RWPE2 (cell line): ENCODE results near the gene INPP1.
A peak's percentile ranks its signal among the peaks of the same experiment; 100 is the strongest.
"Not testable (repeated sequence)": the region's sequence is repeated elsewhere in the genome, so short reads cannot be mapped to it uniquely, and the experiment has no call there.

Experiments
- ATAC-seq: fragments of 200-7000 bp; cut with Tn5 transposase; 3 replicates; pipeline ENCODE4 v1.9.1; 2021; ENCODE audit warnings: low read depth
- DNase-seq: peaks from one replicate; pipeline ENCODE4 v3.0.0-alpha.2; 2020; ENCODE audit warnings: low spot score
- H3K27ac ChIP-seq: fragments of 450-650 bp; 2 replicates; pipeline ENCODE4 v1.5.1; 2017; ENCODE audit warnings: mild to moderate bottlenecking; ENCODE audit not compliant: poor library complexity, severe bottlenecking
- H3K27me3 ChIP-seq: fragments of 250-450 bp; sonication (Bioruptor Pico); 2 replicates; pipeline ENCODE4 v1.5.1; 2021; ENCODE audit warnings: mild to moderate bottlenecking, moderate library complexity; ENCODE audit not compliant: insufficient read depth, poor library complexity, severe bottlenecking
- H3K36me3 ChIP-seq: fragments of 250-450 bp; sonication (Bioruptor Pico); 2 replicates; pipeline ENCODE4 v1.5.1; 2020; ENCODE audit warnings: low read depth, mild to moderate bottlenecking, moderate library complexity
- H3K4me1 ChIP-seq: fragments of 250-450 bp; sonication (Bioruptor Pico); 2 replicates; pipeline ENCODE4 v1.5.1; 2021; ENCODE audit warnings: mild to moderate bottlenecking, moderate library complexity; ENCODE audit not compliant: insufficient read depth, poor library complexity, severe bottlenecking
- H3K4me3 ChIP-seq: fragments of 250-450 bp; sonication (Bioruptor Pico); 2 replicates; pipeline ENCODE4 v1.5.1; 2021; ENCODE audit warnings: mild to moderate bottlenecking, moderate library complexity; ENCODE audit not compliant: severe bottlenecking
- H3K9me3 ChIP-seq: fragments of 250-450 bp; sonication (Bioruptor Pico); 2 replicates; pipeline ENCODE4 v1.5.1; 2021; ENCODE audit warnings: mild to moderate bottlenecking, moderate library complexity; ENCODE audit not compliant: severe bottlenecking
- TF ChIP-seq, protein P1 (sequence below): fragments of 450-650 bp; IDR thresholded peaks from one replicate; pipeline ENCODE4 v1.5.1; 2017; ENCODE audit warnings: mild to moderate bottlenecking, moderate library complexity; ENCODE audit not compliant: poor library complexity, severe bottlenecking

Gene INPP1

DNA sequence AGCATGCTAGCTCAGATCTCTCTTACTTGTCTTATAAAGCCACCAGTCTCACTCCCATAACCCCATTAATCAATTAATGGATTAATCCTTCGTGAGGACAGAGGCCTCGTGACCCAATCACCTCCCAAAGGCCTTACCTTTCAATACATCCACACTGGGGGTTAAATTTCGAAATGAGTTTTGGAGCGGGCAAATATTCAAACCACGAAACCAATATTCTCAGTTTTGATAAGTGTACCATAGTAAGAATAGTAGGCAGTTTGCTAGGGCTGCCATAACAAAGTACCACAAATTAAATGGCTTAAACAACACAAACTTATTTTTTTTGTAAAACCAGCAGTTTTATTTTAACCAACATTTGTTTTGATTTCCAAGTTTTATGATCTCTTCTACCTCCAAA, 39.0 kb upstream of the INPP1 start:
- ATAC-seq = no peak
- Histone ChIP-seq H3K36me3 (no peaks in the 10 kb centered on the region; the same call in 1 of the 2 replicates), H3K27me3 (no peaks in the 10 kb centered on the region), H3K9me3 (no peaks in the 10 kb centered on the region), H3K27ac (no peak overlapping the region), H3K4me1 (no peaks in the 10 kb centered on the region), H3K4me3 (no peak overlapping the region)
- TF ChIP-seq, protein P1, sequence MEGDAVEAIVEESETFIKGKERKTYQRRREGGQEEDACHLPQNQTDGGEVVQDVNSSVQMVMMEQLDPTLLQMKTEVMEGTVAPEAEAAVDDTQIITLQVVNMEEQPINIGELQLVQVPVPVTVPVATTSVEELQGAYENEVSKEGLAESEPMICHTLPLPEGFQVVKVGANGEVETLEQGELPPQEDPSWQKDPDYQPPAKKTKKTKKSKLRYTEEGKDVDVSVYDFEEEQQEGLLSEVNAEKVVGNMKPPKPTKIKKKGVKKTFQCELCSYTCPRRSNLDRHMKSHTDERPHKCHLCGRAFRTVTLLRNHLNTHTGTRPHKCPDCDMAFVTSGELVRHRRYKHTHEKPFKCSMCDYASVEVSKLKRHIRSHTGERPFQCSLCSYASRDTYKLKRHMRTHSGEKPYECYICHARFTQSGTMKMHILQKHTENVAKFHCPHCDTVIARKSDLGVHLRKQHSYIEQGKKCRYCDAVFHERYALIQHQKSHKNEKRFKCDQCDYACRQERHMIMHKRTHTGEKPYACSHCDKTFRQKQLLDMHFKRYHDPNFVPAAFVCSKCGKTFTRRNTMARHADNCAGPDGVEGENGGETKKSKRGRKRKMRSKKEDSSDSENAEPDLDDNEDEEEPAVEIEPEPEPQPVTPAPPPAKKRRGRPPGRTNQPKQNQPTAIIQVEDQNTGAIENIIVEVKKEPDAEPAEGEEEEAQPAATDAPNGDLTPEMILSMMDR = no peak
- DNase-seq = no peak

DNA sequence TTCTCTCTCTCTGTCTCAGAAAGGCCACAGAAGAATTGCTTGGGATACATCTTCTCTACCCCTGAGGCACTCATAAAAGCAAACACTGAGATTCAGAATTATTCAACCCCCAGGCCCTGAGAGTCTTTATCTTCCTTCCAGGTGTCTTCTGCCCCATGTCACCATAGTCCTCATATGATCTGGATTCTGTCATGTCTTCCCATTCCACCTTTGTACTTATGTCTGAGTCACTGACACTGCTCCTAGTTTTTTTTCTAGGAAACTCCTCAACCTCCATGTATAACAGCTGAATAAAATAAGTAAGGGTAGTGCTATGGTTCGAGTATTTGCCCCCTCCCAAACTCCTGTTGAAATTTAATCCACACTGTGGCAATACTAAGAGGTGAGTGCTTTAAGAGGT, 35.4 kb upstream of the INPP1 start:
- Histone ChIP-seq H3K9me3 (no peaks in the 10 kb centered on the region), H3K4me1 (no peaks in the 10 kb centered on the region), H3K4me3 (no peak overlapping the region), H3K36me3 (peaks cover 7% of the 10 kb centered on the region), H3K27me3 (no peaks in the 10 kb centered on the region), H3K27ac (no peak overlapping the region)
- DNase-seq (no peak), ATAC-seq (no peak)
- TF ChIP-seq, protein P1 = no peak

DNA sequence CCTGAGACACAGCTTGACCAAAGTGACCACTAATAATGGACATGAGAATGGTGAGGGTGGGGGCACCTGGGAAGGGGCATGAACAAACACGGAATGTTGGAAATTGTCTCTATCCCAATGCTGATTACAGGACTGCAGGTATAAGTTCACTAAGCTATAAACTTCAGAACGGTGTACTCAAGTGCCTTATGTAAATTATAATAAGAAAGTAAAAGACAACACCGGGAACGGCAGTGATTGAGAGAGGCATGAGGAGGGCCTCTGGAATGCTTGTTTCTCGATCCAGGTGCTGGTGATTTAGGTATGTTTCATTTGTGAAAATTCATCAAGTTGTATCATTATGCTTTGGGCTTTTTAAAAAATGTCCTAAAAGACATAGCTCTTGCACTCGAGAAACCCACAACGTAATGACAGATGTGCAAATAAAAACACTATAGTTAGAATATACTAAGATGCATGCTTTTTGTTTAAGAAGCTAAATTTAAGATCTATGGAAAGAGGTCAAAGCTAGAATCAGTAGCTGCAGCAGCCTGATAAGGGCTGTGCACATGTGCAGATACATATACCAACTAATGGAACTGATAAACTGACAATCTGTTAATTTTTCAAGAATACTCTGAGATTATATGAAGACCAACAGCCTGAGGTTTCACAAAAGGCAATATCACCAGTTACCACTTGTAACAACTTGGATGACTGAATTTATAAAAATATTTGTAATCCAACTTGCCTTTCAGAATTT, 31.3 kb upstream of the INPP1 start:
- Histone ChIP-seq H3K36me3 (peaks cover 7% of the 10 kb centered on the region; the same call in 1 of the 2 replicates), H3K9me3 (no peaks in the 10 kb centered on the region), H3K4me1 (no peaks in the 10 kb centered on the region), H3K4me3 (no peak overlapping the region), H3K27me3 (no peaks in the 10 kb centered on the region), H3K27ac (no peak overlapping the region)
- DNase-seq (no peak), ATAC-seq (no peak)
- TF ChIP-seq, protein P1 = no peak

DNA sequence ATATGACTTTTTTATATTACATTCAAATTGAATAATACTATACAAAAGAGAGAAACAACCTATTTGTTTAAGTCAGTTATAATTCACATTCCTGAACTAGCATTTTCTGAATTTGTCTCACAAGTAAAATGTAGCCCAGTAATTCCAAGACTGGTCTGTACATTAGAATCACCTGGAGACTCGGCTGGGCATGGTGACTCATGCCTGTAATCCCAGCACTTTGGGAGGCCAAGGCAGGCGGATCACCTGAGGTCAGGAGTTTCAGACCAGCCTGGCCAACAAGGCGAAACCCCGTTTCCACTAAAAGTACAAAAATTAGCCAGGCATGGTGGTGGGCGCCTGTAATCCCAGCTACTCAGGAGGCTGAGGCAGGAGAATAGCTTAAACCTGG, 30.8 kb upstream of the INPP1 start:
- H3K27me3 ChIP-seq, H3K4me1 ChIP-seq, H3K4me3 ChIP-seq, H3K27ac ChIP-seq, H3K9me3 ChIP-seq, DNase-seq, H3K36me3 ChIP-seq: not testable (repeated sequence)
- peak; percentile 67; the same call in 2 of the 3 replicates for ATAC-seq

DNA sequence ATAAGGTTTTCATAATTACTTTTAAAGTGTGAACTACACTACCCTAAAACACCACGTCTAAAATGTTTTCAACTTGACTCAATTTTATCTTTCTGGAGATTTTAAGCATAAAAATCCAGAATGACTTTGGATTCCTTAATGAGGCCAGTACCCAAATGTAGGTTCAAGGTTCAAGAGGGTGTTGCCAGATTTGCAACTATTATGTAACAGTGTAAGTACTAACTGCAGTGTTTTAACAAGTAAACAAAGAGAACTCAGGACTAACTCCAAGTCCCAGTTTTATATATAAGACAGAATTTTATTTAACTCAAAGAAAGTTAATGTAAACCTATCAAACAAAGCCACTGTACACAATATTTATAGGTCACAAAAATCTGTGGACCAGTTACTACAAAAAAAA, 29.5 kb upstream of the INPP1 start:
- H3K4me3 ChIP-seq = no peak overlapping the region
- no peak for DNase-seq
- no peak overlapping the region for H3K27ac ChIP-seq
- peaks cover 7% of the 10 kb centered on the region; the same call in 1 of the 2 replicates for H3K36me3 ChIP-seq
- H3K27me3 ChIP-seq = no peaks in the 10 kb centered on the region
- H3K4me1 ChIP-seq = no peaks in the 10 kb centered on the region
- ATAC-seq = no peak
- H3K9me3 ChIP-seq = no peaks in the 10 kb centered on the region
- TF ChIP-seq, protein P1 = no peak
